CD4-positive, CD25-positive, alpha-beta regulatory T cell (primary cell): ENCODE measurements around the gene RHBG. TPM values are rescaled to one million over a fixed set of nuclear protein-coding genes. Genes with fewer than 3 reads are reported as not detected.
A peak's percentile ranks its signal among the peaks of the same experiment; 100 is the strongest.

Source experiments
- ATAC-seq, 2 donors: fragments of 150-1000 bp; cut with Tn5 transposase; one replicate each; pipeline ENCODE4 v1.10.0; 2021; ENCODE audit warnings: low read depth in 2 of 2, moderate number of reproducible peaks in 2 of 2, moderate library complexity in 1 of 2
- DNase-seq, 3 donors: peaks; one replicate each; pipeline versions ENCODE4 v3.0.0 to v3.0.0-alpha.2; 2012 to 2022; ENCODE audit warnings: mixed read lengths in 1 of 3
- H3K27ac ChIP-seq: one replicate; pipeline ENCODE4 v1.7.0; 2013; ENCODE audit warnings: mild to moderate bottlenecking, low read length; ENCODE audit not compliant: insufficient read depth, poor library complexity, severe bottlenecking
- H3K27me3 ChIP-seq: one replicate; pipeline ENCODE4 v1.7.0; 2013; ENCODE audit warnings: low read length; ENCODE audit not compliant: control insufficient read depth, insufficient read depth
- H3K36me3 ChIP-seq: one replicate; pipeline ENCODE4 v1.7.0; 2013; ENCODE audit warnings: mild to moderate bottlenecking, low read length, moderate library complexity; ENCODE audit not compliant: control insufficient read depth, insufficient read depth
- H3K4me1 ChIP-seq: 2 replicates; pipeline ENCODE4 v1.7.0; 2013; ENCODE audit warnings: mild to moderate bottlenecking, low read length; ENCODE audit not compliant: insufficient read depth, control insufficient read depth, poor library complexity, severe bottlenecking
- H3K4me3 ChIP-seq: one replicate; pipeline ENCODE4 v1.7.0; 2013; ENCODE audit warnings: low read depth, mild to moderate bottlenecking, low read length, moderate library complexity
- H3K9me3 ChIP-seq, 2 experiments: 1 replicate in 1 of 2; 2 replicates in 1 of 2; pipeline ENCODE4 v1.7.0; 2013; ENCODE audit warnings: low read length in 2 of 2, mild to moderate bottlenecking in 1 of 2, moderate library complexity in 1 of 2; ENCODE audit not compliant: control insufficient read depth in 2 of 2
- H3K27ac Mint-ChIP-seq, 3 donors: one replicate each; pipeline ENCODE4 v1.8.0; 2020 to 2022; ENCODE audit warnings: mild to moderate bottlenecking in 3 of 3, mixed read lengths in 3 of 3, moderate library complexity in 2 of 3
- H3K27me3 Mint-ChIP-seq: one replicate; pipeline ENCODE4 v1.8.0; 2022; ENCODE audit warnings: mild to moderate bottlenecking, mixed read lengths
- H3K36me3 Mint-ChIP-seq: one replicate; pipeline ENCODE4 v1.8.0; 2020; ENCODE audit warnings: mixed read lengths
- H3K4me1 Mint-ChIP-seq, 4 donors: one replicate each; pipeline ENCODE4 v1.8.0; 2020 to 2022; ENCODE audit warnings: mixed read lengths in 4 of 4, mild to moderate bottlenecking in 1 of 4
- H3K4me3 Mint-ChIP-seq, 4 donors: one replicate each; pipeline ENCODE4 v1.8.0; 2020 to 2022; ENCODE audit warnings: mild to moderate bottlenecking in 4 of 4, mixed read lengths in 4 of 4, moderate library complexity in 3 of 4
- H3K9me3 Mint-ChIP-seq, 7 donors: one replicate each; pipeline ENCODE4 v1.8.0; 2020 to 2022; ENCODE audit warnings: mixed read lengths in 7 of 7, mild to moderate bottlenecking in 3 of 7, moderate library complexity in 2 of 7
- polyA plus RNA-seq, 4 donors: library from polyadenylated mRNA; unstranded; fragments of 300-500 nt; fragmentation: Illumina TruSeq; gene quantifications; one replicate each; pipeline ENCODE4 v1.2.3, GENCODE V29; 2021
- total RNA-seq: library from RNA; stranded (reverse); gene quantifications from one replicate; pipeline ENCODE4 v1.2.3, GENCODE V29; 2022

RHBG gene
- total and polyA plus RNA-seq, 5 donors from 2014 or later: not detected

GRCh38 chr1:156383023-156383422, 14.0 kb downstream of the RHBG start:
- H3K4me3 Mint-ChIP-seq: no peak overlapping the region
- peaks cover 0 to 8% (median 5%) of the 10 kb centered on the region in 4 donors for H3K4me1 Mint-ChIP-seq
- H3K36me3 Mint-ChIP-seq: no peaks in the 10 kb centered on the region
- H3K9me3 Mint-ChIP-seq: no peaks in the 10 kb centered on the region
- H3K27me3 Mint-ChIP-seq: peaks cover 30% of the 10 kb centered on the region
- Histone ChIP-seq H3K36me3 (no peaks in the 10 kb centered on the region), H3K4me1 (peaks cover 5% of the 10 kb centered on the region), H3K4me3 (no peak overlapping the region), H3K9me3 (no peaks in the 10 kb centered on the region), H3K27me3 (no peaks in the 10 kb centered on the region), H3K27ac (no peak overlapping the region)
- peak; percentile 57 to 76 for ATAC-seq
- peak; percentile 36 to 57 (median 45) for DNase-seq
- H3K27ac Mint-ChIP-seq: no peak overlapping the region

- peaks cover 3% of the 10 kb centered on the region for H3K27me3 ChIP-seq
- H3K9me3 ChIP-seq: no peaks in the 10 kb centered on the region
- Mint-ChIP-seq H3K4me1 (peaks cover 0 to 8% (median 5%) of the 10 kb centered on the region in 4 donors), H3K27me3 (peaks cover 34% of the 10 kb centered on the region), H3K27ac (no peak overlapping the region), H3K9me3 (no peaks in the 10 kb centered on the region), H3K36me3 (no peaks in the 10 kb centered on the region), H3K4me3 (no peak overlapping the region)
- H3K27ac ChIP-seq: no peak overlapping the region
- H3K36me3 ChIP-seq: no peaks in the 10 kb centered on the region
- ATAC-seq: no peak
- H3K4me3 ChIP-seq: no peak overlapping the region
- H3K4me1 ChIP-seq: peaks cover 5% of the 10 kb centered on the region
- DNase-seq: no peak
Observed at GRCh38 chr1:156384007-156384406, 15.0 kb downstream of the RHBG start.

- H3K9me3 Mint-ChIP-seq: no peaks in the 10 kb centered on the region
- peaks cover 35% of the 10 kb centered on the region for H3K27me3 Mint-ChIP-seq
- no peaks in the 10 kb centered on the region for H3K36me3 Mint-ChIP-seq
- H3K27ac Mint-ChIP-seq: no peak overlapping the region
- Histone ChIP-seq H3K36me3 (no peaks in the 10 kb centered on the region), H3K4me1 (peaks cover 5% of the 10 kb centered on the region), H3K9me3 (no peaks in the 10 kb centered on the region), H3K27me3 (peaks cover 3% of the 10 kb centered on the region), H3K4me3 (no peak overlapping the region), H3K27ac (no peak overlapping the region)
- no peak for ATAC-seq
- H3K4me3 Mint-ChIP-seq: no peak overlapping the region
- no peak for DNase-seq
- peaks cover 0 to 8% (median 5%) of the 10 kb centered on the region in 4 donors for H3K4me1 Mint-ChIP-seq
Observed at GRCh38 chr1:156384658-156385057, 15.6 kb downstream of the RHBG start.

- Histone ChIP-seq H3K4me1 (peaks cover 5% of the 10 kb centered on the region), H3K9me3 (no peaks in the 10 kb centered on the region), H3K27ac (no peak overlapping the region), H3K36me3 (no peaks in the 10 kb centered on the region), H3K4me3 (no peak overlapping the region), H3K27me3 (peaks cover 3% of the 10 kb centered on the region)
- no peaks in the 10 kb centered on the region for H3K9me3 Mint-ChIP-seq
- ATAC-seq: peak; percentile 76 to 83
- no peak overlapping the region for H3K4me3 Mint-ChIP-seq
- no peak overlapping the region for H3K27ac Mint-ChIP-seq
- peaks cover 0 to 8% (median 5%) of the 10 kb centered on the region in 4 donors for H3K4me1 Mint-ChIP-seq
- H3K36me3 Mint-ChIP-seq: no peaks in the 10 kb centered on the region
- peaks cover 39% of the 10 kb centered on the region for H3K27me3 Mint-ChIP-seq
- peak; percentile 60 to 83 (median 75) for DNase-seq
Observed at GRCh38 chr1:156385534-156386031, 16.6 kb downstream of the RHBG start.

- H3K9me3 Mint-ChIP-seq: no peaks in the 10 kb centered on the region
- Histone ChIP-seq H3K27me3 (peaks cover 3% of the 10 kb centered on the region), H3K36me3 (no peaks in the 10 kb centered on the region), H3K4me3 (no peak overlapping the region), H3K4me1 (peaks cover 5% of the 10 kb centered on the region), H3K9me3 (no peaks in the 10 kb centered on the region), H3K27ac (no peak overlapping the region)
- H3K36me3 Mint-ChIP-seq: no peaks in the 10 kb centered on the region
- no peak overlapping the region for H3K4me3 Mint-ChIP-seq
- ATAC-seq (no peak), DNase-seq (no peak)
- H3K27me3 Mint-ChIP-seq: peaks cover 39% of the 10 kb centered on the region
- H3K27ac Mint-ChIP-seq: peak overlapping the region in 1 of 3 donors; percentile 39
- peaks cover 0 to 8% (median 5%) of the 10 kb centered on the region in 4 donors for H3K4me1 Mint-ChIP-seq
Observed at GRCh38 chr1:156386134-156386901, 17.3 kb downstream of the RHBG start.

GRCh38 chr1:156386949-156387869, 18.2 kb downstream of the RHBG start:
- H3K36me3 ChIP-seq: no peaks in the 10 kb centered on the region
- peak overlapping the region in 1 of 3 donors; percentile 39 for H3K27ac Mint-ChIP-seq
- no peak overlapping the region for H3K27ac ChIP-seq
- H3K4me1 Mint-ChIP-seq: peaks cover 0 to 8% (median 5%) of the 10 kb centered on the region in 4 donors
- H3K4me1 ChIP-seq: peaks cover 5% of the 10 kb centered on the region
- H3K27me3 Mint-ChIP-seq: peaks cover 39% of the 10 kb centered on the region
- no peaks in the 10 kb centered on the region for H3K9me3 ChIP-seq
- no peaks in the 10 kb centered on the region for H3K9me3 Mint-ChIP-seq
- ATAC-seq: no peak
- DNase-seq: no peak
- no peaks in the 10 kb centered on the region for H3K36me3 Mint-ChIP-seq
- H3K4me3 ChIP-seq: no peak overlapping the region
- peaks cover 3% of the 10 kb centered on the region for H3K27me3 ChIP-seq
- no peak overlapping the region for H3K4me3 Mint-ChIP-seq

GRCh38 chr1:156387870-156388173, 18.8 kb downstream of the RHBG start:
- H3K27me3 ChIP-seq: peaks cover 3% of the 10 kb centered on the region
- no peak overlapping the region for H3K4me3 ChIP-seq
- no peaks in the 10 kb centered on the region for H3K36me3 Mint-ChIP-seq
- no peak overlapping the region for H3K4me3 Mint-ChIP-seq
- DNase-seq (no peak), ATAC-seq (no peak)
- no peak overlapping the region for H3K27ac ChIP-seq
- H3K36me3 ChIP-seq: no peaks in the 10 kb centered on the region
- no peak overlapping the region for H3K27ac Mint-ChIP-seq
- H3K4me1 Mint-ChIP-seq: peaks cover 0 to 8% (median 5%) of the 10 kb centered on the region in 4 donors
- H3K27me3 Mint-ChIP-seq: peaks cover 39% of the 10 kb centered on the region
- no peaks in the 10 kb centered on the region for H3K9me3 Mint-ChIP-seq
- H3K4me1 ChIP-seq: peaks cover 5% of the 10 kb centered on the region
- no peaks in the 10 kb centered on the region for H3K9me3 ChIP-seq
